ENCODE data around the gene CAMK2D. TPM values are rescaled to one million over a fixed set of nuclear protein-coding genes. Genes with fewer than 3 reads are reported as not detected.

The CAMK2D gene
- total and polyA plus RNA-seq, 2 donors from 2014 or later, result 9.1 to 34.7 TPM

DNA sequence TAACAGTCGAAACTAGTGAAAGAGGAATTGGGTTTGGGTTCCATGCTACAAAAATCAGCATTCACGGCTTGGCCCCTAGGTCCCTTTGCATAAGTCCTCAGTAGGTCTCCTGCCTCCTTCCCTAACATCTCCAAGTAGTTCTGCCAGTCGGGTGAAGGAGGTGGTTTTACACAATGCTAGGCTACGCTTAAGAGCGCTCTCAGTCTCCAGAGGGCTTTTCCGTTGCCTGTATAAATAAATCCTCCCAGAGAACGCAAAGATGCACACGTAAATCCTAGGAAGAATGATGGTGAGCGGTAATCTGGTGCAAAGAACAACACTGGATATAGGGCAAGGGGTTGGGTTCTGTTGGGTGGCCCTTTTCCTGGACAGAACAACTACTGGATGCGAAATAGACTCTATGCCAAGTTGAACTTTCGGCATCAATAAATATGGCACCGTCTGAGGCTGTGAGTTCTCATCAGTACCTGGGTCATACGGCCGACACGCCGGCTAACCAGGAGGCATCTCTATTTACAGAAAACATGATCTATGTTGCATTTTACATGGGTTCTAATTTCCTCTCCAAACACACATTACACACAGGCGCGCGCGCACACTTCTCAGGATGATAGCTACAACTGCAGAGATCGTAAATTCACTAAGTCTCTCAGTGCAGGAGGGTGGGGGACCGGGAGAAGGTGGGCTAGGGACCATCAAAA is 1.3 kb downstream of the CAMK2D start:
- FAIRE-seq (no peak), DNase-seq (peak; percentile 62 to 81 (median 70))
- peaks cover 0 to 5% (median 0%) of the 10 kb centered on the region in 3 donors for H3K4me1 ChIP-seq (ENCODE audit: control insufficient read depth in 2 of 3, insufficient read depth in 2 of 3, low read depth in 1 of 3, low read length in 3 of 3)
- TF ChIP-seq, protein P1, sequence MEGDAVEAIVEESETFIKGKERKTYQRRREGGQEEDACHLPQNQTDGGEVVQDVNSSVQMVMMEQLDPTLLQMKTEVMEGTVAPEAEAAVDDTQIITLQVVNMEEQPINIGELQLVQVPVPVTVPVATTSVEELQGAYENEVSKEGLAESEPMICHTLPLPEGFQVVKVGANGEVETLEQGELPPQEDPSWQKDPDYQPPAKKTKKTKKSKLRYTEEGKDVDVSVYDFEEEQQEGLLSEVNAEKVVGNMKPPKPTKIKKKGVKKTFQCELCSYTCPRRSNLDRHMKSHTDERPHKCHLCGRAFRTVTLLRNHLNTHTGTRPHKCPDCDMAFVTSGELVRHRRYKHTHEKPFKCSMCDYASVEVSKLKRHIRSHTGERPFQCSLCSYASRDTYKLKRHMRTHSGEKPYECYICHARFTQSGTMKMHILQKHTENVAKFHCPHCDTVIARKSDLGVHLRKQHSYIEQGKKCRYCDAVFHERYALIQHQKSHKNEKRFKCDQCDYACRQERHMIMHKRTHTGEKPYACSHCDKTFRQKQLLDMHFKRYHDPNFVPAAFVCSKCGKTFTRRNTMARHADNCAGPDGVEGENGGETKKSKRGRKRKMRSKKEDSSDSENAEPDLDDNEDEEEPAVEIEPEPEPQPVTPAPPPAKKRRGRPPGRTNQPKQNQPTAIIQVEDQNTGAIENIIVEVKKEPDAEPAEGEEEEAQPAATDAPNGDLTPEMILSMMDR (IDR thresholded peaks at IDR 0.05; ENCODE audit: borderline replicate concordance, extremely low read depth, insufficient read depth), result no peak
- peak overlapping the region; percentile 54 to 98 (median 87) for H3K9ac ChIP-seq (ENCODE audit: low read length in 3 of 3)
- H3K9me3 ChIP-seq (ENCODE audit: control insufficient read depth in 2 of 3, insufficient read depth in 1 of 3, low read length in 3 of 3), result no peaks in the 10 kb centered on the region
- H3K4me3 ChIP-seq (ENCODE audit: low read length in 3 of 3), result peak overlapping the region; percentile 62 to 92 (median 71)
- peak overlapping the region; percentile 98 to 99 for H3K27ac ChIP-seq (ENCODE audit: low read depth in 2 of 2, low read length in 2 of 2)
- intact Hi-C loops (cut with DNase I), result no loop called here
- no peaks in the 10 kb centered on the region for H3K27me3 ChIP-seq (ENCODE audit: control insufficient read depth, insufficient read depth, low read length)
- peaks cover 0 to 4% (median 0%) of the 10 kb centered on the region in 3 donors for H3K36me3 ChIP-seq (ENCODE audit: control insufficient read depth in 2 of 3, insufficient read depth in 3 of 3, low read length in 3 of 3)

GRCh38 chr4:113759696-113760093 is 1.8 kb downstream of the CAMK2D start:
- peak overlapping the region; percentile 62 to 92 (median 71) for H3K4me3 ChIP-seq (ENCODE audit: low read length in 3 of 3)
- DNase-seq, result peak in 2 of 5 donors; percentile 33 to 42
- peaks cover 0 to 5% (median 0%) of the 10 kb centered on the region in 3 donors for H3K4me1 ChIP-seq (ENCODE audit: control insufficient read depth in 2 of 3, insufficient read depth in 2 of 3, low read depth in 1 of 3, low read length in 3 of 3)
- no peaks in the 10 kb centered on the region for H3K27me3 ChIP-seq (ENCODE audit: control insufficient read depth, insufficient read depth, low read length)
- H3K9ac ChIP-seq (ENCODE audit: low read length in 3 of 3), result peak overlapping the region in 2 of 3 donors; percentile 54 to 98
- TF ChIP-seq, protein P1 (IDR thresholded peaks at IDR 0.05; ENCODE audit: borderline replicate concordance, extremely low read depth, insufficient read depth), result no peak
- H3K9me3 ChIP-seq (ENCODE audit: control insufficient read depth in 2 of 3, insufficient read depth in 1 of 3, low read length in 3 of 3), result no peaks in the 10 kb centered on the region
- H3K36me3 ChIP-seq (ENCODE audit: control insufficient read depth in 2 of 3, insufficient read depth in 3 of 3, low read length in 3 of 3), result peaks cover 0 to 4% (median 0%) of the 10 kb centered on the region in 3 donors
- no peak for FAIRE-seq
- intact Hi-C loops (cut with DNase I), result loop anchor here (10.0 kb wide), 1 partner anchor 215 kb away; no protein-coding TSS in a partner anchor
- no peak overlapping the region for H3K27ac ChIP-seq (ENCODE audit: low read depth in 2 of 2, low read length in 2 of 2)

DNA sequence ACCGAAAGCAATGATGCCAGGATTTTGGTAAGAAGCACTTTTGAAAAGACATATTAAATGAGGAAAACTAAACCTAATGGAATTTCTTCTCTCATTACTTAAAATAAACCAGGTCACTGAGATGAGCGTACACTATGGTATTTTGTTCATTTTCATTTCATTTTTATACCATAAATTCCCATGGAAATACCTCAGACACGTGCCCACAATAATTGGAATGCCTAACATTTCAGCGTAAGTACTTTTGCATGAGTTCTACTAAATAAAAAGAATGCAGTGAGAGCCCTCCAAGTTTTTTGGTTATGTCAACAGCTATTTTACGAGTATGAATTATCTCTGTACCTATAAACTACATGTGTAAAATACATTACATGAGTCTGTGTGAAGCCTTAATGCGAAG is 3.2 kb downstream of the CAMK2D start:
- no peak overlapping the region for H3K4me3 ChIP-seq (ENCODE audit: low read length in 3 of 3)
- peaks cover 0 to 5% (median 0%) of the 10 kb centered on the region in 3 donors for H3K4me1 ChIP-seq (ENCODE audit: control insufficient read depth in 2 of 3, insufficient read depth in 2 of 3, low read depth in 1 of 3, low read length in 3 of 3)
- H3K9ac ChIP-seq (ENCODE audit: low read length in 3 of 3), result no peak overlapping the region
- H3K27ac ChIP-seq (ENCODE audit: low read depth in 2 of 2, low read length in 2 of 2), result no peak overlapping the region
- H3K27me3 ChIP-seq (ENCODE audit: control insufficient read depth, insufficient read depth, low read length), result no peaks in the 10 kb centered on the region
- H3K9me3 ChIP-seq (ENCODE audit: control insufficient read depth in 2 of 3, insufficient read depth in 1 of 3, low read length in 3 of 3), result no peaks in the 10 kb centered on the region
- peak in 1 of 5 donors; percentile 10 for DNase-seq
- FAIRE-seq, result no peak
- TF ChIP-seq, protein P1 (IDR thresholded peaks at IDR 0.05; ENCODE audit: borderline replicate concordance, extremely low read depth, insufficient read depth), result no peak
- peaks cover 0 to 4% (median 0%) of the 10 kb centered on the region in 3 donors for H3K36me3 ChIP-seq (ENCODE audit: control insufficient read depth in 2 of 3, insufficient read depth in 3 of 3, low read length in 3 of 3)
- intact Hi-C loops (cut with DNase I), result loop anchor here (10.0 kb wide), 1 partner anchor 214 kb away; no protein-coding TSS in a partner anchor
